PC-9 (cell line): ENCODE data around the gene MC3R.

Experiments used
- EZH2 ChIP-seq: fragments of 200-600 bp; sonication (generic); IDR thresholded peaks from 2 replicates; pipeline ENCODE4 v1.8.0; 2017; ENCODE audit warnings: antibody characterized with exemption, low read depth
- TF ChIP-seq, protein P1 (sequence below): fragments of 200-600 bp; sonication (generic); conservative IDR thresholded peaks from 2 replicates; pipeline ENCODE4 v1.6.1; 2017; ENCODE audit warnings: mixed run types, antibody characterized with exemption, mild to moderate bottlenecking, moderate library complexity

DNA sequence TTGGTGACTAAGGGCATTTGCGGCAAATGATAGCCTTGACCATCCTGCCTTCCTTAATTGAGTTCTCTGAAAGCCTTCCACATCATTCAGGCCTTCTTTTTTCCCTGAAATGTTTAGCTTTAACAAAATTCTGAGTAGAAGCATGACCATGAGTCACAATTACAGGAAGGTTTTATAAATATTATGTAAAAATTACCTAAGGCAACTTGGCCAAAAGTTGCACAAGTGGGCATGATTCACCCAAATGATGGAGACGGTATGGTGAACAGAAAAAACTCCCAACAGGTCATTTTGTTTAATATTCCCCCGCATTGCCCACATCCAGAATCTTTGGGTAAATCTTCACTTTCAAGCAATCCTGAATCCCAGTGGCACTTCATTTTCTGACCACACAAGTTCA, 37.0 kb downstream of the MC3R start:
- TF ChIP-seq, protein P1, sequence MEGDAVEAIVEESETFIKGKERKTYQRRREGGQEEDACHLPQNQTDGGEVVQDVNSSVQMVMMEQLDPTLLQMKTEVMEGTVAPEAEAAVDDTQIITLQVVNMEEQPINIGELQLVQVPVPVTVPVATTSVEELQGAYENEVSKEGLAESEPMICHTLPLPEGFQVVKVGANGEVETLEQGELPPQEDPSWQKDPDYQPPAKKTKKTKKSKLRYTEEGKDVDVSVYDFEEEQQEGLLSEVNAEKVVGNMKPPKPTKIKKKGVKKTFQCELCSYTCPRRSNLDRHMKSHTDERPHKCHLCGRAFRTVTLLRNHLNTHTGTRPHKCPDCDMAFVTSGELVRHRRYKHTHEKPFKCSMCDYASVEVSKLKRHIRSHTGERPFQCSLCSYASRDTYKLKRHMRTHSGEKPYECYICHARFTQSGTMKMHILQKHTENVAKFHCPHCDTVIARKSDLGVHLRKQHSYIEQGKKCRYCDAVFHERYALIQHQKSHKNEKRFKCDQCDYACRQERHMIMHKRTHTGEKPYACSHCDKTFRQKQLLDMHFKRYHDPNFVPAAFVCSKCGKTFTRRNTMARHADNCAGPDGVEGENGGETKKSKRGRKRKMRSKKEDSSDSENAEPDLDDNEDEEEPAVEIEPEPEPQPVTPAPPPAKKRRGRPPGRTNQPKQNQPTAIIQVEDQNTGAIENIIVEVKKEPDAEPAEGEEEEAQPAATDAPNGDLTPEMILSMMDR, result no peak
- no peak for TF ChIP-seq EZH2
